SK-N-MC (cell line): ENCODE measurements around the gene AHSG.

Source experiments
- DNase-seq: peaks from one replicate; pipeline ENCODE4 v3.0.0-alpha.2; 2011; ENCODE audit warnings: low read depth, low spot score
- H3K27ac ChIP-seq: fragments of 200-600 bp; sonication (generic); 2 replicates; pipeline ENCODE4 v1.5.1; 2016; ENCODE audit warnings: mixed run types
- H3K36me3 ChIP-seq: fragments of 200-600 bp; sonication (generic); 2 replicates; pipeline ENCODE4 v1.6.1; 2017; ENCODE audit warnings: antibody characterized with exemption, low read length, mixed read lengths; ENCODE audit not compliant: insufficient read depth
- H3K4me3 ChIP-seq: fragments of 200-600 bp; sonication (generic); 2 replicates; pipeline ENCODE4 v1.5.1; 2016
- H3K9ac ChIP-seq: fragments of 200-600 bp; sonication (generic); 2 replicates; pipeline ENCODE4 v1.8.0; 2017; ENCODE audit warnings: mixed run types, mixed read lengths; ENCODE audit not compliant: insufficient read length
- H3K9me3 ChIP-seq: fragments of 200-600 bp; sonication (generic); 2 replicates; pipeline ENCODE4 v1.6.1; 2017; ENCODE audit warnings: low read depth, mild to moderate bottlenecking, antibody characterized with exemption, low read length, moderate library complexity, mixed read lengths
- EZH2 ChIP-seq: fragments of 200-600 bp; sonication (generic); IDR thresholded peaks from one replicate; pipeline ENCODE4 v1.6.1; 2017; ENCODE audit warnings: antibody characterized with exemption
- FOXP2 ChIP-seq: optimal IDR thresholded peaks from 2 replicates; pipeline ENCODE3; 2011; ENCODE audit warnings: mild to moderate bottlenecking, moderate library complexity; ENCODE audit not compliant: insufficient read depth; ENCODE audit errors: extremely low read length, control extremely low read depth
- POLR2AphosphoS5 ChIP-seq: IDR thresholded peaks from 2 replicates; pipeline ENCODE4 v1.6.1; 2012; ENCODE audit warnings: mild to moderate bottlenecking, low read depth, low read length, borderline replicate concordance

Gene AHSG

DNA sequence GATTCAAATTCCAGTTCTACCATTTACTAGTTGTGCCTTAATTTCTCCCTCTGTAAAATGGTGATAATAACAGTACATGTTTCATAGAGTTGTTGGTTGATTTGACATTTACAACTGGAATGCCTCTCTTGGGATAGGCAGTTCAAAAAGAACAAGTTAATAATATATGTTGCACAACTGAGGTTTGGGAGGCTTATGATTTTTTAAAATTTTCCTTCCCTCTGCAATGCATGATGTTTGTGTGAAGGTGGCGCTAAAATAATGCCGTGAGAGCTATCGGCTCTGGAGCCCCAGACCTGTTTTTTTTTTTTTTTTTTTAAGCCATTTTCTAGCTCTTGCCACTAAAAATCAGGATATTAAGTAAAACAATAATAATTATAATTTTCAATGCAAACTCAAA, 23.7 kb upstream of the AHSG start:
- TF ChIP-seq FOXP2, result no peak
- no peak for TF ChIP-seq EZH2
- TF ChIP-seq POLR2AphosphoS5, result no peak
- Histone ChIP-seq H3K4me3 (no peak overlapping the region), H3K27ac (no peak overlapping the region), H3K9ac (peak overlapping the region; percentile 16), H3K9me3 (no peaks in the 10 kb centered on the region), H3K36me3 (peaks cover 20% of the 10 kb centered on the region)
- no peak for DNase-seq

DNA sequence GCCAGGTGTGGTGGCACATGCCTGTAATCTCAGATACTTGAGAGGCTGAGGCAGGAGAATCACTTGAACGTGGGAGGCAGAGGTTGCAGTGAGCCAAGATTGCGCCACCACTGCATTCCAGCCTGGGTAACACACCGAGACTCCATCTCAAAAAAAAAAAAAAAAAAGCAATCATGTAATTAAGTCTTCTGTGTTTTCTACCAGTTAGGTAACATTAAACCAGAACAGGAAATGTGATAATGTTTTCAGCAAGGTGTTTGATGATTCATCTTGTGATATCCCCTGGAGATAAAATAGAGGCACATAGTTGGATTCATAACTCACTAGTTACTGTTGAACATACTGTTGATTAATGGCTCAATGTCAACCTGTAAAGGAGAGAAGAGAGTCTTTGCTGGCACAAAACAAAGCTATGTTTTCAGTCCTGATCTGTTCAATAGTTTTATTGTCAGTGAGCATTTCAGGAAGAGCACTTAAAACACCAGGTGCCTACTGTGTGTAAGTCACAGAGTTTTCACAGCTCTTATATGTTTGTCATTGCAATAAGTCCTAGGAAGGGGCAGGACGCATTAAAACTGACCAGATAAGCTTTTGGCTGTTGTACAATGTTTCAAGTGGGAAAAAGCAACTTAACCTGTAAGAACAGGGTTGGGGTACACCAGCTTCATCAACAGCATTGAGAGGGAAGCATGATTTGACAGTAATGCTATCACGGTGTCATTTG, 22.8 kb upstream of the AHSG start:
- Histone ChIP-seq H3K4me3 (no peak overlapping the region), H3K9ac (no peak overlapping the region), H3K36me3 (peaks cover 11% of the 10 kb centered on the region), H3K27ac (no peak overlapping the region), H3K9me3 (no peaks in the 10 kb centered on the region)
- TF ChIP-seq FOXP2, result no peak
- no peak for TF ChIP-seq EZH2
- no peak for TF ChIP-seq POLR2AphosphoS5
- DNase-seq, result no peak

GRCh38 chr3:186590580-186591295, 22.1 kb upstream of the AHSG start:
- Histone ChIP-seq H3K27ac (no peak overlapping the region), H3K9ac (no peak overlapping the region), H3K9me3 (no peaks in the 10 kb centered on the region), H3K36me3 (peaks cover 4% of the 10 kb centered on the region), H3K4me3 (no peak overlapping the region)
- DNase-seq, result no peak
- TF ChIP-seq POLR2AphosphoS5, result no peak
- no peak for TF ChIP-seq FOXP2
- TF ChIP-seq EZH2, result no peak

GRCh38 chr3:186592682-186593081, 20.2 kb upstream of the AHSG start:
- TF ChIP-seq EZH2, result no peak
- no peak for TF ChIP-seq FOXP2
- no peak for TF ChIP-seq POLR2AphosphoS5
- no peak for DNase-seq
- Histone ChIP-seq H3K9ac (no peak overlapping the region), H3K36me3 (no peaks in the 10 kb centered on the region), H3K9me3 (no peaks in the 10 kb centered on the region), H3K4me3 (no peak overlapping the region), H3K27ac (no peak overlapping the region)

- H3K27ac ChIP-seq, result no peak overlapping the region
- H3K9ac ChIP-seq, result no peak overlapping the region
- no peak for DNase-seq
- no peaks in the 10 kb centered on the region for H3K36me3 ChIP-seq
- TF ChIP-seq EZH2, result no peak
- no peak for TF ChIP-seq FOXP2
- TF ChIP-seq POLR2AphosphoS5, result no peak
- H3K9me3 ChIP-seq, result no peaks in the 10 kb centered on the region
- no peak overlapping the region for H3K4me3 ChIP-seq
These were observed 19.0 kb upstream of the AHSG start for GRCh38 chr3:186593862-186594261.

DNA sequence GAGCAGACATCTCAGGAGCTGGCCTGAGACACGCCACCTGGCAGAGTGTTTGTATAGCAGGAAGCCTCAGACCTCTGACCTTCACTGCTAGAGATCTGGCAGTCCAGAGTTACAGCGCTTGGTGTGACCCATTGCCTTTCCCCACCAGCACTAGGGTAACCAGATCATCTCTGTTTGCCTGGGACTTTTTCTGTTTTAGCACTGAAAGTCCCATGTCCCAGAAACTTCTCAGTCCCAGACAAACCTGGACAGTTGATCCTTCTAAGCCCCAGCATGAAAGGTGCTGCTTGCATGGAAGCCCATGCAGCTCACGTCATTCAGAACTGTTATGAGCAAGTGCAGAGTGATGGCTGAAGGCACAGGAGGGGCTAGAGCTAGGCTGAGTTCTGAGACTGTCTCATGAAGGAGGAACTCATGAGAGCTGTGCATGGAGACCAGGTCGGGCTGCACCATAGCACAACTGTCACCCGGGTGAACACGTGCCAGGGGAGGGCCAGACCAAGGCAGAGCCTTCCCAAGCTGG, 18.2 kb upstream of the AHSG start:
- H3K4me3 ChIP-seq, result no peak overlapping the region
- TF ChIP-seq FOXP2 (no peak), POLR2AphosphoS5 (no peak), EZH2 (no peak)
- H3K9me3 ChIP-seq, result no peaks in the 10 kb centered on the region
- no peak overlapping the region for H3K27ac ChIP-seq
- no peaks in the 10 kb centered on the region for H3K36me3 ChIP-seq
- no peak for DNase-seq
- no peak overlapping the region for H3K9ac ChIP-seq

GRCh38 chr3:186596568-186597287, 16.1 kb upstream of the AHSG start:
- no peak for DNase-seq
- Histone ChIP-seq H3K9ac (no peak overlapping the region), H3K36me3 (no peaks in the 10 kb centered on the region), H3K9me3 (no peaks in the 10 kb centered on the region), H3K27ac (no peak overlapping the region), H3K4me3 (no peak overlapping the region)
- TF ChIP-seq FOXP2 (no peak), EZH2 (no peak), POLR2AphosphoS5 (no peak)
